GM08714 (cell line): Measurements from ENCODE around the gene PRPF40A.

Experiments
- H3K4me3 ChIP-seq: fragments of 200-500 bp; sonication (Bioruptor generic); 2 replicates; pipeline ENCODE4 v1.5.1; 2014; ENCODE audit warnings: mild to moderate bottlenecking, low read length, inconsistent platforms
- ZNF274 ChIP-seq: IDR thresholded peaks from 2 replicates; pipeline ENCODE4 v1.6.1; 2012; ENCODE audit warnings: mild to moderate bottlenecking, low read depth, low read length

PRPF40A gene

GRCh38 chr2:152701198-152701597 is 16.1 kb downstream of the PRPF40A start:
- TF ChIP-seq ZNF274: no peak
- H3K4me3 ChIP-seq: no peak overlapping the region

DNA sequence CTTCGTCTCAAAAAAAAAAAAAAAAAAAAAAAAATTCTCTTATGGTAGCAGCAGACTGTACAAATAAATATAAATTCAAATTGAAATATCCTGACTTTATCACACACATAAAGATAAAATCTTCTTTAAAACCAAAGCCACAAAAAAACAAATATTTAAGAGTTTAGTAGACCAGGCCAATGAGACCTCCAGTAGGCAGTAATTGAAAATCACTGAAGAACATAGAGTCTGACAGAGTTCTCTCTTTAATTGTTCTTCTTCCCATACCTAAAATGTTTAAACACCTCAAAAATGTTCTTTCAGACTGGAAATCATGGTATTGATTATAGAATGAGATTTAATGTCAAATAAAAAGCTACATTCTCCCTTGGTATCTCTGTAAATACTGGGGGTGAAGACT is 20.8 kb downstream of the PRPF40A start:
- H3K4me3 ChIP-seq: no peak overlapping the region
- no peak for TF ChIP-seq ZNF274

DNA sequence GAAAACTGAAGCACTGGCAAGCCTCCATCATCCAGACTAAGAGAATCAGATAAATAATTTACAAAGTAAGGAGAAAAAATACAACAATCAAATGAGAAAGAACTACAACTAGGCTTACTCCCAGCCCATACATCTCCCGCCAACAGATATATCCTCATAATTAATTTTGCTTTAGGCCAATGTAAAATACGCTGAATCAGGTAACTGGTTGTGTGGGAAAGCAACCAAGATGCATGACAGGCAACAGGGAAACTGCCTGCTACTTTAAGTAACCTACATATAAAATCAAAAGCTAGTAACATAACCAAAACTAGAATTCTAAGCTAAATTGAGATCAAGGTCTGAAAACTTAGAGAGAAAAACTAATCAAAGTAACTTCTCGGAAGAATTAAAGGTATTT is 21.5 kb downstream of the PRPF40A start:
- TF ChIP-seq ZNF274: no peak
- H3K4me3 ChIP-seq: no peak overlapping the region

DNA sequence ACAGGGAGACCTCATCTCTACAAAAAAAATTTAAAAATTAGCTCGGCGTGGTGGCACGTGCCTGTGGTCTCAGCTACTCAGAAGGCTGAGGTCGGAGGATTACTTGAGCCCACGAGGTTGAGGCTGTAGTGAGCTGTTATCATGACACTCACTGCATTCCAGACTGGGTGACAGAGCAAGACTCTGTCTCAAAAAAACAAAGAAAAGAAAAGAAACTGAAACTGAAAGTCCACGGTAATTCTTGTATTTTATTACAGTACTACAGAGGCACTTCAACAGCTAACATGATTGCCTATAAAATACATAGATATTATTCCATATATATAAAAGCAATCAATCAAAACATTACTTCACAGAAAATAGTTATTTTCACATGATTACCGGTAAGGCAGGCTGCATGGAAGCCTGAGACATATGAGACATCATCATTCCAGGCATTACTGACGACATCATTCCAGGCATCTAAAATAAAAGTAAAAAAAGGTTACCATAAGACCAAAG is 23.1 kb downstream of the PRPF40A start:
- H3K4me3 ChIP-seq: peak overlapping the region; percentile 41
- TF ChIP-seq ZNF274: no peak

GRCh38 chr2:152693033-152693432 is 24.2 kb downstream of the PRPF40A start:
- no peak for TF ChIP-seq ZNF274
- H3K4me3 ChIP-seq: no peak overlapping the region

DNA sequence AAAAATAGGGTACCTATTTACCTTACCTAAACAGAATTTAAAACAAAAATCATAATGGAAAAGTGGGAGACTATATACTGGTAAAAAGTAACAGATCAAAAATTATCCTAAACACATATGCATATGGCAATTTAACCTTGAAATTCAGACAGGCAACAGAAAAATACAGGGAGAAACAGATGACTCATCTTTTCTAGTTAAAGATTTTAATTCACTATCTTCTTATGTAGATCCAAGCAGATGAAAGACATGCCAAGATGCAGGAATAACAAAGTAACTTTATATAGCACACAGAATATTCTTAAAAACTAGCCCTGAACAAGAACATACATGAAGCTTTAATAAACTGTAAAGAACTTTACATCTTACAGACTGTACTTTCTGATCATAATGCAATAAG is 30.9 kb downstream of the PRPF40A start:
- no peak overlapping the region for H3K4me3 ChIP-seq
- no peak for TF ChIP-seq ZNF274

- no peak overlapping the region for H3K4me3 ChIP-seq
- no peak for TF ChIP-seq ZNF274
These were observed 33.9 kb downstream of the PRPF40A start for GRCh38 chr2:152683400-152683799.

DNA sequence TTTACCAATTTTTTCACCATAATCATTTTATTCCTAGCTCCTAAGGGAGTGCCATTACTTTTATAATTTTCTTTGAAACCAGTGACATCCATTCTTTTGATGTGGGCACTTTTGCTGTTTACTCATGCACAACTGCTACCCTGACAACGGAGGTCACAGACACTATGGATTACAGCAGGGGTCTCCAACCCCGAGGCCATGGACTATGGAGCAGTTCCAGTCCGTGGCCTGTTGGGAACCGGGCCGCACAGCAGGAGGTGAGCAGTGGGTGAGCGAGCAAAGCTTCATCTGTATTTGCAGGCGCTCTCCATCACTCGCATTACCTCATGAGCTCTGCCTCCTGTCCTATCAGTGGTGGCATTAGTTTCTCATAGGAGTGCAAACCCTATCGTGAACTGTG is 34.6 kb downstream of the PRPF40A start:
- no peak overlapping the region for H3K4me3 ChIP-seq
- TF ChIP-seq ZNF274: no peak

DNA sequence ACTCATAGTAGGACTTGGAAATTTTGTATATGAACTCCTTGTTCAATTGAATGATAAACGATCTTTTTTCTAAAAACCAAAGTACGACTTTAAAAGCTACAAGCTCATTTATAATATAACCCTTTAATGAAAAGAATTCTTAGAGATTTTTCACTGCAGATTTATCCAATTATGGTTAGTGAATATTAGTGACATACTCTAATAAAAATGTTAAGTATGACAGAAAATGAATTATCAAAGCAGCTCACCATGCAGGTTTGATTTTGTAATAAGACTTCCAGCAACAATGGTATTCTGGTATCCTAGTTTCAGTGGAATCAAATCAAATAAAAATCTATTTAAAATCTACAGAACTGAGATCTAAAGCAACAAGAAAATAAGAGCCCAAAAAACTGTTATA is 38.5 kb downstream of the PRPF40A start:
- no peak overlapping the region for H3K4me3 ChIP-seq
- no peak for TF ChIP-seq ZNF274

DNA sequence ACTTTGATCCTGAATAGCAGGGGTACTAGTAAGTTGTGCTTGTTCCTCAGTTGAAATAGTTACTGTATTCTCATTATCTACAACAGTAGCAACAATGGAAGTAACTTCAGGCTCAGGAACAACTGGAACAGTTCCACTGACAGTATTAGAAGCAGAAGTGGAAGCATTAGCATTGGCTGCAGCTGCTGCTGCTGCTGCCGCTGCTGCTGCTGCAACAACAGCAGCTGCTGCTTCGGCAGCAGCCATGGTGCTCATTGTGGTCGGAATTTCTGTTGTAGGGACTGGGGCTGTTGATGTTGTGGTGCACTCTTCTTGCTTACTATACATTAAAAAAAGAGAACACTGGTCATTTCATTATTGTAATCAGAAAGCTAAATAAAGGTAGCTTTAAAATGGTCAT is 40.8 kb downstream of the PRPF40A start:
- no peak for TF ChIP-seq ZNF274

GRCh38 chr2:152674334-152674733 is 42.9 kb downstream of the PRPF40A start:
- TF ChIP-seq ZNF274: no peak
- no peak overlapping the region for H3K4me3 ChIP-seq

More for the DNA sequence above, 40.8 kb downstream of the PRPF40A start:
- H3K4me3 ChIP-seq: no peak overlapping the region

- TF ChIP-seq ZNF274: no peak
- H3K4me3 ChIP-seq: no peak overlapping the region
These were observed 52.5 kb downstream of the PRPF40A start for GRCh38 chr2:152664725-152665124.

DNA sequence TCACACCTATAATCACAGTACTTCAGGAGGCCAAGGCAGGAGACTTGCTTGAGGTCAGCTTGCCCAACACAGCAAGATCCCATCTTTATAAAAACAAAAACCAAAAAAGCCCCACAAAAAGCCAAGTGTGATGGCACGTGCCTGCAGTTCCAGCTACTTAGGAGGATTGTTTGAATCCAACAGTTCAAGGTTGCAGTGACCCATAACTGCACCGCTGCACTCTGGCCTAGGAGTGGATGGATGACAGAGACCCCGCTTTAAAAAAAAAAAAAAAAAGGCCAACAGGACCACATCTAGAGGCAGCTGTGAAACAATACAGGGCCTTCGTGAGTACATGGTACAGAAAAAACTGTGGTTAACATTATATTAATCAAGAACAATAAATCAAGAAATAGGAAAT is 56.2 kb downstream of the PRPF40A start:
- H3K4me3 ChIP-seq: no peak overlapping the region
- TF ChIP-seq ZNF274: no peak

DNA sequence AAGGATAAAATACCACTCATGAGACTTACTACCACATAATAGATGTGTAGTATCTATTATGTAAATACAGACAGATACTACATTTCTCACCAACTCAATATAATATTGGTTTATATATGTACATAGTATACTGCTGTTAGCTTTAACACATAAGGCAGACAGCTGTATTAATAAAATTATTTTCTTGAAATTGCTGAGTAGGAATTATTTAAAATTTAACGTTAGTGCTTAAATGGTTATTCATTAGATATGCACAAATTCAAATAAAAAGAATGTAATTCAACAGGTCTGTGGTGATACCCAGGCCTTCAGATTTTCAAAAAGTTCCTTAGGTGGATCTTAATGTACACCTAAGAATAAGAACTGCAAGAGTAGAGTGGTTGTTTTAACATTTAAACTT is 59.0 kb downstream of the PRPF40A start:
- no peak overlapping the region for H3K4me3 ChIP-seq
- no peak for TF ChIP-seq ZNF274

DNA sequence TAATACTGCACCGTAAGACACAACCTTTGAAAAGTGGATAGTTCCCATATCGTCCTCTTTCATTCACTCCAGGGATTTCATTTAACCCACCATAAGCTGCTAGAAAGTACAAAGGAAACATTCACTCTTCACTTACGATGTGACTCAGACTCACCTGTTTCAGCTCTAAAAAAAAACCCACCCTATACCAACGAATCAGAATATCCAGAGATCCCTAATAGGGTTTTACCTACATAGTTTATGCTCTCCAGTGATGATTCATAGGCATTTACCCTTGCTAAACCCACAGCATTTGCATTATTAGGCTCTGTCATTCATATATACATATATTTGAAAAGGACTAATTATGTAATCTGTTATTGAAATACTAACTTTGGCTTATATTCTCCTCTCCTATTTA is 60.2 kb downstream of the PRPF40A start:
- TF ChIP-seq ZNF274: no peak
- no peak overlapping the region for H3K4me3 ChIP-seq

DNA sequence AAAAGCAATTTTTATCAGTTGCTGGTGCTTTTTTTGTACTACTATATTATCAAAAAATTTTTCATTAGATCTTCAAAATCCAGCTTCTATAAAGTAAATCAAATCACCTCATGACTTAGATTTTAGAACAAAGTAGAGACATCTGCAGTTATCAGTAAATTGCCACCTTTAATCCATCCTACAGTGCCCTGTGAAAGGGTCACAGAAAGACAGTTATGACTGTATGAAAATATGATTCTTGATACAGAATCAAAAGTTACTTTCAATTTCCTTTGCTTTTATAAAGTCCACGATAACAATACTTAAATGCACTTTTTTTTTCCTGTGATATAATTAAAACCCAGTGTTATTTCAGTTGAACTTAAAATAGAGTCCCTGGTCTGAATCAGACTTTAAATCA is 61.4 kb downstream of the PRPF40A start:
- TF ChIP-seq ZNF274: no peak
- no peak overlapping the region for H3K4me3 ChIP-seq
